HepG2 (cell line): ENCODE results near the gene SAMM50. TPM values are rescaled to one million over a fixed set of nuclear protein-coding genes. Genes with fewer than 3 reads are reported as not detected.
A peak's percentile ranks its signal among the peaks of the same experiment; 100 is the strongest.

Experiments used
- ISX ChIP-seq: sonication (generic); formaldehyde crosslinking; conservative IDR thresholded peaks from 2 replicates; pipeline ENCODE4 v1.5.0; 2020; ENCODE audit warnings: missing genetic modification reagents
- LRRFIP1 ChIP-seq: sonication (generic); formaldehyde crosslinking; conservative IDR thresholded peaks from 2 replicates; pipeline ENCODE4 v1.4.0; 2020; ENCODE audit warnings: missing genetic modification reagents
- MLXIP ChIP-seq: sonication (generic); formaldehyde crosslinking; IDR thresholded peaks from 2 replicates; pipeline ENCODE4 v1.9.0; 2021; ENCODE audit warnings: missing genetic modification reagents, borderline replicate concordance
- PBX2 ChIP-seq: IDR thresholded peaks from 2 replicates; pipeline ENCODE4 v1.6.1; 2016; ENCODE audit warnings: control low read depth
- PHF21A ChIP-seq: sonication (generic); formaldehyde crosslinking; IDR thresholded peaks from 2 replicates; pipeline ENCODE4 v1.5.0; 2020; ENCODE audit warnings: mild to moderate bottlenecking, missing genetic modification reagents
- TMF1 ChIP-seq: sonication (generic); formaldehyde crosslinking; IDR thresholded peaks from 2 replicates; pipeline ENCODE4 v1.8.1; 2022; ENCODE audit warnings: low read depth, missing genetic modification reagents
- ZNF329 ChIP-seq: sonication (generic); formaldehyde crosslinking; IDR thresholded peaks from 2 replicates; pipeline ENCODE4 v1.9.0; 2021; ENCODE audit warnings: low read depth, mild to moderate bottlenecking, missing genetic modification reagents
- ZNF788 ChIP-seq: sonication (generic); formaldehyde crosslinking; IDR thresholded peaks from 2 replicates; pipeline ENCODE4 v1.5.0; 2020; ENCODE audit warnings: mild to moderate bottlenecking, missing genetic modification reagents, borderline replicate concordance
- polyA plus RNA-seq, 8 experiments: library from polyadenylated mRNA; depleted of rRNA in 3 of 8; stranded (reverse) in 7 of 8; unstranded in 1 of 8; fragments of >200 nt; fragmentation: Illumina TruSeq in 4 of 8; extraction: Trizol in 4 of 8; gene quantifications; 2 replicates each; pipeline versions ENCODE4 v1.2.1 to v1.2.3, GENCODE V29; 2011 to 2016; ENCODE audit warnings: low read depth in 4 of 8, missing spikeins in 1 of 8, mixed read lengths in 1 of 8; ENCODE audit not compliant: insufficient read depth in 1 of 8
- total RNA-seq, 5 experiments: library from RNA; depleted of rRNA; stranded (reverse); fragments of >200 nt; fragmentation: Illumina TruSeq; extraction: Trizol; gene quantifications; 2 replicates each; pipeline ENCODE4 v1.2.3, GENCODE V29; 2016; ENCODE audit warnings: low read depth in 1 of 5
- TF ChIP-seq, protein P1 (sequence below): sonication (generic); formaldehyde crosslinking; IDR thresholded peaks from one replicate; pipeline ENCODE4 v1.5.1; 2020; ENCODE audit warnings: mild to moderate bottlenecking, missing genetic modification reagents; ENCODE audit errors: not compliant biosample characterization

The SAMM50 gene
- total and polyA plus RNA-seq, 2 of the 13 experiments (the other 11 are each of a cell fraction or from before 2014, with no cell fraction given), result 34.7 to 63.4 TPM

DNA sequence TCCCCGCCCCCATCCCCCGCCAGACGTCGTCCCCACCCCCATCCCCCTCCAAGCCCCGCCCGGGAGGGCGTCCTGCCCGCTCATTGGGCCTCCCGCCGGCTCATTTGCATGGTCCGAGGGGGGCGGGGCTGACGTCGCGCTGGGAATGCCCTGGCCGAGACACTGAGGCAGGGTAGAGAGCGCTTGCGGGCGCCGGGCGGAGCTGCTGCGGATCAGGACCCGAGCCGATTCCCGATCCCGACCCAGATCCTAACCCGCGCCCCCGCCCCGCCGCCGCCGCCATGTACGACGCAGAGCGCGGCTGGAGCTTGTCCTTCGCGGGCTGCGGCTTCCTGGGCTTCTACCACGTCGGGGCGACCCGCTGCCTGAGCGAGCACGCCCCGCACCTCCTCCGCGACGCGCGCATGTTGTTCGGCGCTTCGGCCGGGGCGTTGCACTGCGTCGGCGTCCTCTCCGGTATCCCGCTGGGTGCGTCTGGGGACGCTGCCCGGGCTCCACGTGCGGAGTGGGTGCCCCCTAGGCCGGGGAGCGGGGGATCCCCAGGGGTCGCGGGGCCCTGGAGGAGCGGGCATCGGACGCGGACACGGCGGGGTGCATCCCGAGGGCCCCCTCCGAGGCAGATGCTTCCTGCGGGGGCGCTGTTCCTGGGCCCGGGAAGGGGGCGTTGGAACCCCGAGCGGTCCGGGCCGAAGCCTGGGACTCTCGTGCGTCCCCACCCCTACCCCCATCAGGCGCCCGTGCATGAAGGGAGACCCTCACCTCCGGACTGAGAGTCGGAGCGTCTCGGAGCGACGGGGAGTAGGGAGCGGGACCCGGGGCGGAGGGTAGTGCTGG is 31.4 kb upstream of the SAMM50 start, which contains the start of gene PNPLA3 (continued):
- TF ChIP-seq LRRFIP1 (no peak), ZNF788 (CRISPR knock-in tag) (peak; percentile 57; the same call in 1 of the 2 replicates), MLXIP (CRISPR knock-in tag) (0 out of 2 replicates have a peak, but pooled peaks have one; percentile 23), TMF1 (CRISPR knock-in tag) (peak; percentile 90; the same call in 1 of the 2 replicates), ISX (CRISPR knock-in tag) (no peak), PBX2 (CRISPR knock-in tag) (no peak), PHF21A (CRISPR knock-in tag) (peak; percentile 49; the same call in 1 of the 2 replicates), ZNF329 (no peak)
- TF ChIP-seq, protein P1, sequence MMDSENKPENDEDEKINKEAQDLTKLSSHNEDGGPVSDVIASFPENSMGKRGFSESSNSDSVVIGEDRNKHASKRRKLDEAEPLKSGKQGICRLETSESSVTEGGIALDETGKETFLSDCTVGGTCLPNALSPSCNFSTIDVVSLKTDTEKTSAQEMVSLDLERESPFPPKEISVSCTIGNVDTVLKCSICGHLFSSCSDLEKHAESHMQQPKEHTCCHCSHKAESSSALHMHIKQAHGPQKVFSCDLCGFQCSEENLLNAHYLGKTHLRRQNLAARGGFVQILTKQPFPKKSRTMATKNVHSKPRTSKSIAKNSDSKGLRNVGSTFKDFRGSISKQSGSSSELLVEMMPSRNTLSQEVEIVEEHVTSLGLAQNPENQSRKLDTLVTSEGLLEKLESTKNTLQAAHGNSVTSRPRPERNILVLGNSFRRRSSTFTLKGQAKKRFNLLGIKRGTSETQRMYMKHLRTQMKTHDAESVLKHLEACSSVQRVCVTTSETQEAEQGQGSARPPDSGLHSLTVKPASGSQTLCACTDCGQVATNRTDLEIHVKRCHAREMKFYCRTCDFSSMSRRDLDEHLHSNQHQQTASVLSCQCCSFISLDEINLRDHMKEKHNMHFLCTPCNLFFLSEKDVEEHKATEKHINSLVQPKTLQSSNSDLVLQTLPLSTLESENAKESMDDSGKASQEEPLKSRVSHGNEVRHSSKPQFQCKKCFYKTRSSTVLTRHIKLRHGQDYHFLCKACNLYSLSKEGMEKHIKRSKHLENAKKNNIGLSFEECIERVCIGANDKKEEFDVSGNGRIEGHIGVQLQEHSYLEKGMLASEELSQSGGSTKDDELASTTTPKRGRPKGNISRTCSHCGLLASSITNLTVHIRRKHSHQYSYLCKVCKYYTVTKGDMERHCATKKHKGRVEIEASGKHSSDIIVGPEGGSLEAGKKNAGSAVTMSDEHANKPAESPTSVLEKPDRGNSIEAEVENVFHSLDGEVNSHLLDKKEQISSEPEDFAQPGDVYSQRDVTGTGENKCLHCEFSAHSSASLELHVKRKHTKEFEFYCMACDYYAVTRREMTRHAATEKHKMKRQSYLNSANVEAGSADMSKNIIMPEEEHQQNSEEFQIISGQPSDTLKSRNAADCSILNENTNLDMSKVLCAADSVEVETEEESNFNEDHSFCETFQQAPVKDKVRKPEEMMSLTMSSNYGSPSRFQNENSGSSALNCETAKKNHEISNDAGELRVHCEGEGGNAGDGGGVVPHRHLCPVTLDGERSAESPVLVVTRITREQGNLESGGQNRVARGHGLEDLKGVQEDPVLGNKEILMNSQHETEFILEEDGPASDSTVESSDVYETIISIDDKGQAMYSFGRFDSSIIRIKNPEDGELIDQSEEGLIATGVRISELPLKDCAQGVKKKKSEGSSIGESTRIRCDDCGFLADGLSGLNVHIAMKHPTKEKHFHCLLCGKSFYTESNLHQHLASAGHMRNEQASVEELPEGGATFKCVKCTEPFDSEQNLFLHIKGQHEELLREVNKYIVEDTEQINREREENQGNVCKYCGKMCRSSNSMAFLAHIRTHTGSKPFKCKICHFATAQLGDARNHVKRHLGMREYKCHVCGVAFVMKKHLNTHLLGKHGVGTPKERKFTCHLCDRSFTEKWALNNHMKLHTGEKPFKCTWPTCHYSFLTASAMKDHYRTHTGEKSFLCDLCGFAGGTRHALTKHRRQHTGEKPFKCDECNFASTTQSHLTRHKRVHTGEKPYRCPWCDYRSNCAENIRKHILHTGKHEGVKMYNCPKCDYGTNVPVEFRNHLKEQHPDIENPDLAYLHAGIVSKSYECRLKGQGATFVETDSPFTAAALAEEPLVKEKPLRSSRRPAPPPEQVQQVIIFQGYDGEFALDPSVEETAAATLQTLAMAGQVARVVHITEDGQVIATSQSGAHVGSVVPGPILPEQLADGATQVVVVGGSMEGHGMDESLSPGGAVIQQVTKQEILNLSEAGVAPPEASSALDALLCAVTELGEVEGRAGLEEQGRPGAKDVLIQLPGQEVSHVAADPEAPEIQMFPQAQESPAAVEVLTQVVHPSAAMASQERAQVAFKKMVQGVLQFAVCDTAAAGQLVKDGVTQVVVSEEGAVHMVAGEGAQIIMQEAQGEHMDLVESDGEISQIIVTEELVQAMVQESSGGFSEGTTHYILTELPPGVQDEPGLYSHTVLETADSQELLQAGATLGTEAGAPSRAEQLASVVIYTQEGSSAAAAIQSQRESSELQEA, result peak; percentile 77
